ENCODE data around the gene DEDD. TPM values are rescaled to one million over a fixed set of nuclear protein-coding genes. Genes with fewer than 3 reads are reported as not detected.

DEDD gene
- total and polyA plus RNA-seq, 2 donors (not counting 1 experiment from before 2014, with no cell fraction given) = 35.9 to 40.8 TPM

DNA sequence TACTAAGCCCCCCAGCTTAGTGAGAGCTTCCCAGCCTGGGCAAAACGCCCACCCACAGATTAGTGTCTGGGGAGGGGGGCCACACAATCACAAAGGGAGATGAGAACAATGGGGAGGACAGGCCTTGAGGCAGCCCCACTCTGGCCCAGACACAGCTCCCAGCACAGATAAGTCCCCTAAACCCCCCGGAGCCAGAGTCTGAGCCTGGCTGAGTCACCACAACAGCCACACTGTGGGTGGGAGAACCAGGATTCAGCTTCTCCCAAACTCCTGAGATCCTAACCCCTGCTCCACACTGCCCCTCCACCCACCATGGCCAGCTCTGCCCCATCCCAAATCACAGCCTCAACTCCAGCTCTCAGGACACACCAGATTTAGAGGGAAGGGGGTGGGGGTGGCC lies 47.3 kb downstream of the DEDD start:
- Histone ChIP-seq H3K79me2 (ENCODE audit: control insufficient read depth, insufficient read depth, low read length) (no peaks in the 10 kb centered on the region), H3K36me3 (replicated peaks in 1 of 2; ENCODE audit: control extremely low read depth in 1 of 2, control insufficient read depth in 1 of 2, extremely low read depth in 1 of 2, insufficient read depth in 2 of 2, low read length in 1 of 2) (no peaks in the 10 kb centered on the region), H4K20me1 (ENCODE audit: control insufficient read depth, insufficient read depth, low read length, poor library complexity, severe bottlenecking) (no peaks in the 10 kb centered on the region), H3K9me3 (ENCODE audit: control extremely low read depth in 1 of 3, control insufficient read depth in 2 of 3, insufficient read depth in 1 of 3, low read length in 2 of 3) (no peaks in the 10 kb centered on the region), H3K4me2 (replicated peaks; ENCODE audit: low read depth, low read length, poor library complexity, severe bottlenecking) (no peak overlapping the region), H3K9ac (ENCODE audit: low read length) (no peak overlapping the region), H3K4me3 (ENCODE audit: control extremely low read depth in 1 of 5, extremely low read depth in 1 of 5, insufficient read depth in 1 of 5, low read depth in 2 of 5, low read length in 4 of 5) (no peak overlapping the region), H3K27ac (ENCODE audit: low read length in 2 of 2) (no peak overlapping the region), H3K4me1 (ENCODE audit: control insufficient read depth in 2 of 2, insufficient read depth in 2 of 2, low read length in 2 of 2) (no peaks in the 10 kb centered on the region), H3K27me3 (replicated peaks in 1 of 4; ENCODE audit: control extremely low read depth in 1 of 4, control insufficient read depth in 3 of 4, insufficient read depth in 4 of 4, low read length in 3 of 4) (no peaks in the 10 kb centered on the region), H2AFZ (ENCODE audit: insufficient read depth, low read depth, low read length, poor library complexity, severe bottlenecking) (no peak overlapping the region)
- peaks cover 7% of the 10 kb centered on the region for H3K27me3 Mint-ChIP-seq
- no peak for TF ChIP-seq EZH2 (IDR thresholded peaks at IDR 0.05; ENCODE audit: borderline replicate concordance, insufficient read depth, low read depth, low read length, poor library complexity, severe bottlenecking)
- POLR2A ChIA-PET = no interaction called here
- no peak overlapping the region for H3K27ac Mint-ChIP-seq
- intact Hi-C loops (cut with micrococcal nuclease) = no loop called here
- WGBS (ENCODE audit: insufficient coverage) = 90% methylated on average over 1 of the region's 2 CpGs
- no peaks in the 10 kb centered on the region for H3K9me3 Mint-ChIP-seq (ENCODE audit: insufficient read depth)
- no peak overlapping the region for H3K4me3 Mint-ChIP-seq
- CTCF ChIA-PET = interaction anchor here (1.1 kb wide), 1 partner anchor 14 kb away, joined by 4 read pairs; no protein-coding TSS in a partner anchor
- no peak for DNase-seq
- no peak for ATAC-seq (ENCODE audit: low read depth)
- H3K4me1 Mint-ChIP-seq = no peaks in the 10 kb centered on the region

DNA sequence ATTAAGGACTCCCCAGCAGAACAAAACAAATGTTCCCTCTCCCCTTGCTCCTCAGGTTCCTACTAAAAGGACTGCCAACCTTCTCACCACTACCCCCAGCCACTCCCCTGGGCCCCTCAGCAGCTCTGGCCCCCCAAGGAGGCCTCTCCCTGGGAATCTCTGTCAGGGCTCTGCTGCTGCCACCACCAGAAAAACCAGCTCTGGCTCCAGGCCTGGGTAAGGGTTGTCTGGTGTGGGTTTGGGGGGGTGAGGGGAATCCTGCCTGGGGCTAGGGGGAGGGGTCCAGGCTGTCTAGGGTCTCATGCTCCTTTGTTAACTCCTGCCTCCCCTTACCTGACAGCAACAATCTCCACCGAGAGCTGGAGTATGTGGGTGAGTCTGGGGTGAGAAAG lies 47.9 kb downstream of the DEDD start:
- no peak for DNase-seq
- TF ChIP-seq, protein P1, sequence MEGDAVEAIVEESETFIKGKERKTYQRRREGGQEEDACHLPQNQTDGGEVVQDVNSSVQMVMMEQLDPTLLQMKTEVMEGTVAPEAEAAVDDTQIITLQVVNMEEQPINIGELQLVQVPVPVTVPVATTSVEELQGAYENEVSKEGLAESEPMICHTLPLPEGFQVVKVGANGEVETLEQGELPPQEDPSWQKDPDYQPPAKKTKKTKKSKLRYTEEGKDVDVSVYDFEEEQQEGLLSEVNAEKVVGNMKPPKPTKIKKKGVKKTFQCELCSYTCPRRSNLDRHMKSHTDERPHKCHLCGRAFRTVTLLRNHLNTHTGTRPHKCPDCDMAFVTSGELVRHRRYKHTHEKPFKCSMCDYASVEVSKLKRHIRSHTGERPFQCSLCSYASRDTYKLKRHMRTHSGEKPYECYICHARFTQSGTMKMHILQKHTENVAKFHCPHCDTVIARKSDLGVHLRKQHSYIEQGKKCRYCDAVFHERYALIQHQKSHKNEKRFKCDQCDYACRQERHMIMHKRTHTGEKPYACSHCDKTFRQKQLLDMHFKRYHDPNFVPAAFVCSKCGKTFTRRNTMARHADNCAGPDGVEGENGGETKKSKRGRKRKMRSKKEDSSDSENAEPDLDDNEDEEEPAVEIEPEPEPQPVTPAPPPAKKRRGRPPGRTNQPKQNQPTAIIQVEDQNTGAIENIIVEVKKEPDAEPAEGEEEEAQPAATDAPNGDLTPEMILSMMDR (IDR thresholded peaks at IDR 0.05) = no peak
- no peak for TF ChIP-seq EZH2 (IDR thresholded peaks at IDR 0.05; ENCODE audit: borderline replicate concordance, insufficient read depth, low read depth, low read length, poor library complexity, severe bottlenecking)
- no CpG with 5 or more reads among the region's 1 CpG for WGBS (ENCODE audit: insufficient coverage)
- Histone ChIP-seq H3K4me3 (ENCODE audit: control extremely low read depth in 1 of 5, extremely low read depth in 1 of 5, insufficient read depth in 1 of 5, low read depth in 2 of 5, low read length in 4 of 5) (no peak overlapping the region), H3K36me3 (replicated peaks in 1 of 2; ENCODE audit: control extremely low read depth in 1 of 2, control insufficient read depth in 1 of 2, extremely low read depth in 1 of 2, insufficient read depth in 2 of 2, low read length in 1 of 2) (no peaks in the 10 kb centered on the region), H3K9ac (ENCODE audit: low read length) (no peak overlapping the region), H3K79me2 (ENCODE audit: control insufficient read depth, insufficient read depth, low read length) (no peaks in the 10 kb centered on the region), H3K4me1 (ENCODE audit: control insufficient read depth in 2 of 2, insufficient read depth in 2 of 2, low read length in 2 of 2) (no peaks in the 10 kb centered on the region), H3K4me2 (replicated peaks; ENCODE audit: low read depth, low read length, poor library complexity, severe bottlenecking) (no peak overlapping the region), H3K27ac (ENCODE audit: low read length in 2 of 2) (no peak overlapping the region), H4K20me1 (ENCODE audit: control insufficient read depth, insufficient read depth, low read length, poor library complexity, severe bottlenecking) (no peaks in the 10 kb centered on the region), H3K9me3 (ENCODE audit: control extremely low read depth in 1 of 3, control insufficient read depth in 2 of 3, insufficient read depth in 1 of 3, low read length in 2 of 3) (no peaks in the 10 kb centered on the region), H3K27me3 (replicated peaks in 1 of 4; ENCODE audit: control extremely low read depth in 1 of 4, control insufficient read depth in 3 of 4, insufficient read depth in 4 of 4, low read length in 3 of 4) (no peaks in the 10 kb centered on the region), H2AFZ (ENCODE audit: insufficient read depth, low read depth, low read length, poor library complexity, severe bottlenecking) (no peak overlapping the region)
- H3K27me3 Mint-ChIP-seq = peaks cover 7% of the 10 kb centered on the region
- no peak for ATAC-seq (ENCODE audit: low read depth)
- no peak overlapping the region for H3K27ac Mint-ChIP-seq
- H3K9me3 Mint-ChIP-seq (ENCODE audit: insufficient read depth) = no peaks in the 10 kb centered on the region
- intact Hi-C loops (cut with micrococcal nuclease) = no loop called here
- H3K4me3 Mint-ChIP-seq = no peak overlapping the region
- ChIA-PET POLR2A (no interaction called here), CTCF (interaction anchor here (1.1 kb wide), 1 partner anchor 14 kb away, joined by 4 read pairs; no protein-coding TSS in a partner anchor)
- H3K4me1 Mint-ChIP-seq = no peaks in the 10 kb centered on the region
